NCI-H446 (cell line): ENCODE data around the gene ARL6IP4.

Experiments
- DNase-seq, 2 experiments: peaks; one replicate each; lab custom pipeline; 2025; lab: John Stamatoyannopoulos, UW

ARL6IP4 gene

GRCh38 chr12:122990961-122991622 is 10.6 kb downstream of the ARL6IP4 start:
- no peak for DNase-seq

- DNase-seq, result no peak
Measured at GRCh38 chr12:122991623-122992275, 11.3 kb downstream of the ARL6IP4 start.

- no peak for DNase-seq
Measured at GRCh38 chr12:122992386-122992785, 11.9 kb downstream of the ARL6IP4 start.

GRCh38 chr12:122994140-122994675 is 13.7 kb downstream of the ARL6IP4 start:
- no peak for DNase-seq

- no peak for DNase-seq
Measured at GRCh38 chr12:122994781-122995502, 14.5 kb downstream of the ARL6IP4 start.

GRCh38 chr12:122995503-122996187 is 15.2 kb downstream of the ARL6IP4 start:
- DNase-seq, result no peak

- no peak for DNase-seq
Measured at GRCh38 chr12:122996188-122996601, 15.7 kb downstream of the ARL6IP4 start.

- no peak for DNase-seq
Measured at GRCh38 chr12:122996621-122997342, 16.3 kb downstream of the ARL6IP4 start.

GRCh38 chr12:122997343-122998250 is 17.1 kb downstream of the ARL6IP4 start:
- DNase-seq, result no peak

GRCh38 chr12:122998316-122998715 is 17.8 kb downstream of the ARL6IP4 start:
- DNase-seq, result no peak

GRCh38 chr12:122999196-122999946 is 18.9 kb downstream of the ARL6IP4 start:
- no peak for DNase-seq

GRCh38 chr12:122999986-123000420 is 19.5 kb downstream of the ARL6IP4 start:
- DNase-seq, result no peak

GRCh38 chr12:123000578-123000977 is 20.1 kb downstream of the ARL6IP4 start:
- DNase-seq, result no peak

GRCh38 chr12:123001464-123001863 is 21.0 kb downstream of the ARL6IP4 start:
- DNase-seq, result no peak

- no peak for DNase-seq
Measured at GRCh38 chr12:123003257-123003656, 22.8 kb downstream of the ARL6IP4 start.

GRCh38 chr12:123004287-123004686 is 23.8 kb downstream of the ARL6IP4 start:
- no peak for DNase-seq

GRCh38 chr12:123005081-123005626 is 24.7 kb downstream of the ARL6IP4 start:
- no peak for DNase-seq

GRCh38 chr12:123006977-123007376 is 26.5 kb downstream of the ARL6IP4 start:
- DNase-seq, result no peak

GRCh38 chr12:123010110-123010509 is 29.6 kb downstream of the ARL6IP4 start:
- DNase-seq, result no peak
